H1 (cell line): ENCODE measurements around the gene DVL2.

Experiments
- ATF2 ChIP-seq: IDR thresholded peaks from 2 replicates; pipeline ENCODE4 v1.6.1; 2012; ENCODE audit warnings: low read length, inconsistent platforms
- BCL11A ChIP-seq, 2 experiments: IDR thresholded peaks; one replicate each; pipeline ENCODE4 v1.6.1; 2011; ENCODE audit warnings: low read depth in 2 of 2, low read length in 2 of 2, mild to moderate bottlenecking in 2 of 2
- CBX5 ChIP-seq: fragments of 300-800, 300-1000 bp; sonication (generic); IDR thresholded peaks from 2 replicates; pipeline ENCODE4 v1.7.1; 2016; ENCODE audit warnings: antibody characterized with exemption, low read length, low read depth
- CHD2 ChIP-seq: IDR thresholded peaks from 2 replicates; pipeline ENCODE4 v1.6.1; 2012; ENCODE audit warnings: low read length, improper control_type of control experiment
- CTCF ChIP-seq, 3 experiments: IDR thresholded peaks; 1 replicate in 2 of 3; 2 replicates in 1 of 3; pipeline versions ENCODE4 v1.5.1 to v1.6.1; 2011; ENCODE audit warnings: low read length in 3 of 3, mild to moderate bottlenecking in 3 of 3, inconsistent platforms in 2 of 3, low read depth in 1 of 3, moderate library complexity in 1 of 3; ENCODE audit not compliant: insufficient read depth in 1 of 3; ENCODE audit errors: control extremely low read depth in 1 of 3
- EZH2 ChIP-seq: fragments of 200-600 bp; sonication (generic); IDR thresholded peaks from 2 replicates; pipeline ENCODE4 v1.7.1; 2012; ENCODE audit warnings: low read depth, mild to moderate bottlenecking, moderate library complexity, low read length, inconsistent platforms; ENCODE audit not compliant: severe bottlenecking
- HDAC2 ChIP-seq, 2 experiments: fragments of 300-600 bp in 1 of 2; sonication (generic) in 1 of 2; IDR thresholded peaks; 2 replicates each; pipeline ENCODE4 v1.6.1; 2011 to 2012; ENCODE audit warnings: low read depth in 2 of 2, low read length in 2 of 2, mild to moderate bottlenecking in 2 of 2, moderate library complexity in 2 of 2, borderline replicate concordance in 1 of 2, inconsistent platforms in 1 of 2
- NANOG ChIP-seq: IDR thresholded peaks from 2 replicates; pipeline ENCODE4 v1.6.1; 2011; ENCODE audit warnings: low read length, low read depth, mild to moderate bottlenecking, inconsistent platforms; ENCODE audit not compliant: insufficient read depth, poor library complexity, severe bottlenecking
- POLR2AphosphoS5 ChIP-seq: IDR thresholded peaks from 2 replicates; pipeline ENCODE4 v1.6.1; 2011; ENCODE audit warnings: low read depth, low read length
- SRF ChIP-seq: IDR thresholded peaks from 2 replicates; pipeline ENCODE4 v1.6.1; 2011; ENCODE audit warnings: mild to moderate bottlenecking, low read depth, low read length, moderate library complexity
- TAF1 ChIP-seq: IDR thresholded peaks from 2 replicates; pipeline ENCODE4 v1.6.1; 2011; ENCODE audit warnings: mild to moderate bottlenecking, low read depth, low read length
- YY1 ChIP-seq: IDR thresholded peaks from 2 replicates; pipeline ENCODE4 v1.6.1; 2011; ENCODE audit warnings: low read depth, mild to moderate bottlenecking, low read length

- TF ChIP-seq EZH2 = no peak
- no peak for TF ChIP-seq CHD2
- no peak for TF ChIP-seq TAF1
- no peak for TF ChIP-seq SRF
- no peak for TF ChIP-seq NANOG
- TF ChIP-seq CTCF (IDR thresholded peaks at IDR 0.05; ENCODE audit: control extremely low read depth in 1 of 3, insufficient read depth in 1 of 3, low read depth in 1 of 3, low read length in 3 of 3) = no peak
- no peak for TF ChIP-seq POLR2AphosphoS5
- no peak for TF ChIP-seq BCL11A (IDR thresholded peaks at IDR 0.05; ENCODE audit: low read depth in 2 of 2, low read length in 2 of 2)
- TF ChIP-seq CBX5 = no peak
- no peak for TF ChIP-seq YY1
- no peak for TF ChIP-seq HDAC2 (IDR thresholded peaks at IDR 0.05; ENCODE audit: borderline replicate concordance in 1 of 2, low read depth in 2 of 2, low read length in 2 of 2)
- TF ChIP-seq ATF2 = no peak
Observed at GRCh38 chr17:7282752-7283321, 48.5 kb upstream of the DVL2 start.
